Neural crest cell (in vitro differentiated cells): ENCODE measurements around the gene GDA. TPM values are rescaled to one million over a fixed set of nuclear protein-coding genes. Genes with fewer than 3 reads are reported as not detected.

ENCODE experiments used
- DNase-seq: peaks from one replicate; pipeline ENCODE4 v3.0.0; 2021; ENCODE audit warnings: low read depth, mixed read lengths, low spot score
- H3K27ac Mint-ChIP-seq: one replicate; pipeline ENCODE4 v1.8.0; 2021; ENCODE audit warnings: mild to moderate bottlenecking, mixed read lengths; ENCODE audit not compliant: unreplicated experiment
- H3K27me3 Mint-ChIP-seq: 2 replicates; pipeline ENCODE4 v1.8.0; 2021; ENCODE audit warnings: low read depth, mild to moderate bottlenecking, mixed read lengths
- H3K36me3 Mint-ChIP-seq: 2 replicates; pipeline ENCODE4 v1.8.0; 2021; ENCODE audit warnings: low read depth, mild to moderate bottlenecking, mixed read lengths
- H3K4me1 Mint-ChIP-seq: 2 replicates; pipeline ENCODE4 v1.8.0; 2021; ENCODE audit warnings: mixed read lengths
- H3K4me3 Mint-ChIP-seq: one replicate; pipeline ENCODE4 v1.8.0; 2021; ENCODE audit warnings: mild to moderate bottlenecking, mixed read lengths
- H3K9me3 Mint-ChIP-seq: 2 replicates; pipeline ENCODE4 v1.8.0; 2021; ENCODE audit warnings: mixed read lengths
- total RNA-seq: library from RNA; stranded (reverse); gene quantifications from 2 replicates; pipeline ENCODE4 v1.2.1, GENCODE V29; 2021
- TF ChIP-seq, protein P1 (sequence below): fragments of 200-600 bp; sonication (generic); conservative IDR thresholded peaks from 2 replicates; pipeline ENCODE4 v1.5.0; 2021; ENCODE audit warnings: antibody characterized with exemption, mild to moderate bottlenecking

Gene GDA
- total RNA-seq, 1 donor from 2014 or later: 12.3 TPM

DNA sequence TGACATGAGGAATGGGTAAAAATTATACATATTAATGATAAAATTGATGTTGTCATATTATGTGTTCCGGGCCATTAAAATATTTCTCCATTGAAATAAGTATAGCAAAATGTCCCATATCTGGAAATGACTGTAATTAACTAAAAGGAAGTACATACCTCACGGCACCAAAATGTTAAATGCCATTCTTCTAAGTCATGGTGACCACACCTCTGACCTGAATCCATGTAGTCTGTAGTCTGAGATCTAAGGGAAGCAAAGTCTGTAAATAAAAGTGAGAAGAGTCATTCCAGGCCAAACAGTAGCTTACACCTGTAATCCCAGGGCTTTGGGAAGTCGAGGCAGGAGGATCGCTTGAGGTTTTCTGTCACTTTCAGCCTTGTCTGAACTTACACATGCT lies 8.7 kb upstream of the GDA start:
- H3K36me3 Mint-ChIP-seq: no peaks in the 10 kb centered on the region
- H3K27me3 Mint-ChIP-seq: peaks cover 9% of the 10 kb centered on the region
- H3K4me1 Mint-ChIP-seq: no peaks in the 10 kb centered on the region
- TF ChIP-seq, protein P1, sequence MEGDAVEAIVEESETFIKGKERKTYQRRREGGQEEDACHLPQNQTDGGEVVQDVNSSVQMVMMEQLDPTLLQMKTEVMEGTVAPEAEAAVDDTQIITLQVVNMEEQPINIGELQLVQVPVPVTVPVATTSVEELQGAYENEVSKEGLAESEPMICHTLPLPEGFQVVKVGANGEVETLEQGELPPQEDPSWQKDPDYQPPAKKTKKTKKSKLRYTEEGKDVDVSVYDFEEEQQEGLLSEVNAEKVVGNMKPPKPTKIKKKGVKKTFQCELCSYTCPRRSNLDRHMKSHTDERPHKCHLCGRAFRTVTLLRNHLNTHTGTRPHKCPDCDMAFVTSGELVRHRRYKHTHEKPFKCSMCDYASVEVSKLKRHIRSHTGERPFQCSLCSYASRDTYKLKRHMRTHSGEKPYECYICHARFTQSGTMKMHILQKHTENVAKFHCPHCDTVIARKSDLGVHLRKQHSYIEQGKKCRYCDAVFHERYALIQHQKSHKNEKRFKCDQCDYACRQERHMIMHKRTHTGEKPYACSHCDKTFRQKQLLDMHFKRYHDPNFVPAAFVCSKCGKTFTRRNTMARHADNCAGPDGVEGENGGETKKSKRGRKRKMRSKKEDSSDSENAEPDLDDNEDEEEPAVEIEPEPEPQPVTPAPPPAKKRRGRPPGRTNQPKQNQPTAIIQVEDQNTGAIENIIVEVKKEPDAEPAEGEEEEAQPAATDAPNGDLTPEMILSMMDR: no peak
- no peaks in the 10 kb centered on the region for H3K9me3 Mint-ChIP-seq
- H3K27ac Mint-ChIP-seq: no peak overlapping the region
- no peak overlapping the region for H3K4me3 Mint-ChIP-seq
- DNase-seq: no peak

DNA sequence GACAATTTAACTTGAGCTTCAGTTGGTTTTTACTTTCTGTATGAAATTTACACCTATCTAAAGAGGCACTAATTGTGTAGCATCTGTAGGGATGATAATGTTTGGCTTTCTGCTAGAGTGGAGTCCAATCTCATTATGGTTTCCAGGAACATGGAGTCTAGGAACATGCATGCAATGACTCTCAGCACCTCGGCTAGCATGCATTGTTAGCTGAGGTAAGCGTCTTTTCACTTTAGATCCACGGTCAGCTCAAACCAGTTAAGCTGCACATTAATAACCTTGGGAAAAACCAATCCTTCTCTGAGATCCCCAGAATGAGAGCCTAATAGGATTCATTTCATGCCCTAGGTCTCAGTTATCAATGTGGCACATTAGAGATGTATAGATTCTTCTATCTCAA lies 7.8 kb upstream of the GDA start:
- no peaks in the 10 kb centered on the region for H3K36me3 Mint-ChIP-seq
- TF ChIP-seq, protein P1: no peak
- H3K9me3 Mint-ChIP-seq: no peaks in the 10 kb centered on the region
- DNase-seq: no peak
- no peak overlapping the region for H3K27ac Mint-ChIP-seq
- peaks cover 9% of the 10 kb centered on the region for H3K27me3 Mint-ChIP-seq
- no peaks in the 10 kb centered on the region for H3K4me1 Mint-ChIP-seq
- no peak overlapping the region for H3K4me3 Mint-ChIP-seq

DNA sequence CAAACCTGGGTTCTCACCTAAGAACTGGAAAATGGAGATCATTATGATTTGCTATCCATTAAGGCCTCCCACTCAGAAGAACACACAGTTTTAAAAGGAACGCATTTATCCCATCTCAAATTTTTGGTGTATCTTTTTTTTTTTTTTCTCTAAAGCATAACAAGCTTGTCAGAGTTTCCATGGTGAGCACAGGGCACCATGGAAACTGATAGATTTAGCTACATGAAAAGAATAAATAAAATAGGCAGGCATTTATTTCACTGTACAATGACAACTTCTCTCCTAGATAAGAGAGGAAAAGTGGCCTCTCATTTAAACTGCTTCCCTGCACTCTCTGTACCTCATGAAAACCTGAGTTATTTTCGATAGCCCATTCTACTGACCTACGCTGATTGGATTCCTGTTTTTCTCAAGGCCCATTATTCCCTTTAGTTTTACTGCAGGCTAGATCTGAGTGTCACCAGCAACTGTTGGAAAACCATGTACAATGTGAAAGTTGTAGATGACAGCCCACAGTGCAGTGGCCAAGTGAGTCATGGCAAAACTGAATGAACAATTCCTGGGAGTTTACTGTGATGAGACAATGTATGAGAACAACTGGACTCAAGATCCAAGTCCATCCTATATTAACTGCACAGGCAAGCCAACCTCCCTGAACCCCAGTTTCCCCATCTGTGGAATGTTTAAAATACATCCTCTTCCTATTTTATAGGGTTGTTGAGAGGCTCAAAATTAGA lies 4.3 kb upstream of the GDA start:
- no peak overlapping the region for H3K4me3 Mint-ChIP-seq
- no peaks in the 10 kb centered on the region for H3K36me3 Mint-ChIP-seq
- H3K27me3 Mint-ChIP-seq: peaks cover 14% of the 10 kb centered on the region
- no peaks in the 10 kb centered on the region for H3K4me1 Mint-ChIP-seq
- no peak for DNase-seq
- H3K27ac Mint-ChIP-seq: no peak overlapping the region
- H3K9me3 Mint-ChIP-seq: no peaks in the 10 kb centered on the region
- TF ChIP-seq, protein P1: no peak

DNA sequence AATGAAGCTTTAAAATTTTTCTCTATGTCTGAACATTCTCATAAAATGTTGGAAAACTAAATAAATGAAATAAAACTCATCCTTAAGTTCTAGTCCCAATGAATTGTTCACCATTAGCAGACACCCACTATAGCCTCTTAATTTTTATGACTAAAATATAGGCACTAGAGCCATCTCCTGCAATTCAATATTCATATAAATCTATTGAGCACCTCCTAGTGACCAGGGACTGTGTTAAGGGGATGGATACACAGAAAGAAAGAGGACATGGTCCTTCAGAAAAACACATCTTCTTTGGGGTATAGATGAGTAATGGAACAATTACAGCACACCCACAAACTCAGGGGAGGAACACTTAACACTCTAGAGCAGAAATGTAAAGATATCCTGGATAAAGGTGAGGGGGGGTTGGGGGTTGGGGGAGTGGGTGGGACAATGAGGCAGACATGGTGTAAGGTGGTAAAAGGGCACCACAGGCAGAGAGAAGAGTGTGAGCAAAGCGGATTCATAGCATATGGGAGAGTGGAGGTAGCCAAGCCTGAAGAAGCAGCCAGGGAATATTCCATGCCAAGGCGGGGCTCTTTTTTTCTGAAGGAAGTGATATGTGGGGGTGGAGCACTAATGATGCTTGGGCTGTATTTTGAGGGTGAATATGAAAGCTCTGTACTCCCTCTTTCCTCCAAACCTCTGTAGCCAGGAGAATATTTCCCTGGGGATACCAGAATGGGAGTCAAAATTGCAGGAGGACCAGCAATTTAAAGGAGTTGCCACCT lies 3.3 kb upstream of the GDA start:
- Mint-ChIP-seq H3K36me3 (peaks cover 2% of the 10 kb centered on the region), H3K4me3 (no peak overlapping the region)

DNA sequence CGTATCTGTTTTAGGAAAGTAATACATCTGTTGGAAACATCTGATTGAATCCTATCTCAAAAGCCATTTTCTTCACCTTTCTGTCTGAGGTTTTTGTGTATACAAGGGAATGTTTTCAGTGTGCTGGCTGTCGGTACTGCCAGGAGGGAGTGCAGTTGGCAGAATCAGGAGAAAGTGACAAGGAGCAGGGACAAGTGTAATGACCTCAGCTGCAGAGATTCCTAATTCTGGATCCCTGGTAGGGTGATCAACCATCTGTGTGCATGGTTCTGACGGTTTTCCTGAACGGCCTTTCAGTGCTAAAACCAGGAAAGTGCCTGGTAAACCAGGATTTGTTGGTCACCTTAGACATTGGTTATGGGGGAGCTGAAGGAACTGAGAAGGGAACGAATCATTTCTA lies 1.6 kb upstream of the GDA start:
- no peak for DNase-seq
- TF ChIP-seq, protein P1: no peak
- Mint-ChIP-seq H3K36me3 (peaks cover 6% of the 10 kb centered on the region), H3K27ac (peak overlapping the region; percentile 93), H3K4me1 (no peaks in the 10 kb centered on the region), H3K27me3 (peaks cover 11% of the 10 kb centered on the region), H3K9me3 (peaks cover 3% of the 10 kb centered on the region), H3K4me3 (no peak overlapping the region)

More for the DNA sequence above, 3.3 kb upstream of the GDA start:
- DNase-seq: no peak
- Mint-ChIP-seq H3K27me3 (peaks cover 15% of the 10 kb centered on the region), H3K27ac (no peak overlapping the region), H3K4me1 (no peaks in the 10 kb centered on the region), H3K9me3 (no peaks in the 10 kb centered on the region)
- TF ChIP-seq, protein P1: no peak
